Measurements from ENCODE around the gene CRABP1.
"Not testable (repeated sequence)": the region's sequence is repeated elsewhere in the genome, so short reads cannot be mapped to it uniquely, and the experiment has no call there.

CRABP1 gene

DNA sequence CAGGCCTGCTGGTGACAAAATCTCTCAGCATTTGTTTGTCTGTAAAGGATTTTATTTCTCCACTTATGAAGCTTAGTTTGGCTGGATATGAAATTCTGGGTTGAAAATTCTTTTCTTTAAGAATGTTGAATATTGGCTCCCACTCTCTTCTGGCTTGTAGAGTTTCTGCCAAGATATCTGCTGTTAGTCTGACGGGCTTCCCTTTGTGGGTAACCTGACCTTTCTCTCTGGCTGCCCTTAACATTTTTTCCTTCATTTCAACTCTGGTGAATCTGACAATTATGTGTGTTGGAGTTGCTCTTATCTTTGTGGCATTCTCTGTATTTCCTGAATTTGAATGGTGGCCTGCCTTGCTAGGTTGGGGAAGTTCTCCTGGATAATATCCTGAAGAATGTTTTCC lies 40.0 kb downstream of the CRABP1 start:
- not testable (repeated sequence) for DNase-seq

DNA sequence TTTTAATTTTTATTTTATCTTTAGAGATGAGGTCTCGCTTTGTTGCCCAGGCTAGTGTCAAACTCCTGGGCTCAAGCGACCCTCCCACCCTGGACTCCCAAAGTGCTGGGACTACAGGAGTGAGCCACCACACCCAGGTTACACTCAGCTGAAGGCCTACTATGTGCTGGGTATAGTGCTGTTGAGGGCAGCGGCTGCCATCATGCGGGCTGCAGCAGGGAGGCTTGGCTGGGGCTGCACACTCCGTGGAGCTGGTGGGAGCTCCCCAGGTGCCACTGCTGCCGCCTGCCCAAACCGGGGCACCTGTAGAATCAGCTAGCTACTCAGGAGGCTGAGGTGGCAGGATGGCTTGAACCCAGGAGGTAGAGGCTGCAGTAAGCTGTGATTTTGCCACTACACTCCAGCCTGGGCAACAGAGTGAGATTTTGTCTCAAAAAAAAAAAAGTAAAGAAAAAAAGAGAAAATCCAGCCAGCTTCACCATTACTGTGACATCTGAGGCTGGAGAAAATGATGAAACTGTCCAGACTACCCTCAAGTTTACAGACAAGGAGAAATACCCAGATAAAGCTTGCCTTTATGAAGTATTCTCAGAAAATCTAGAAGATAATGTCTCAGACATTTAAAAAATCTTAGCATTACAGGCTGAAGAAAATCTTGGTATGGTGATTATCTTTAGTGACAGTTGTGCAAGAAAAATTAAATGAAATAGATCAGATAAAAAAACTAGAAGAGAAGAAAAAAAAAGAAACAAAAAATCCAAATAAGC lies 42.1 kb downstream of the CRABP1 start:
- DNase-seq: no peak

DNA sequence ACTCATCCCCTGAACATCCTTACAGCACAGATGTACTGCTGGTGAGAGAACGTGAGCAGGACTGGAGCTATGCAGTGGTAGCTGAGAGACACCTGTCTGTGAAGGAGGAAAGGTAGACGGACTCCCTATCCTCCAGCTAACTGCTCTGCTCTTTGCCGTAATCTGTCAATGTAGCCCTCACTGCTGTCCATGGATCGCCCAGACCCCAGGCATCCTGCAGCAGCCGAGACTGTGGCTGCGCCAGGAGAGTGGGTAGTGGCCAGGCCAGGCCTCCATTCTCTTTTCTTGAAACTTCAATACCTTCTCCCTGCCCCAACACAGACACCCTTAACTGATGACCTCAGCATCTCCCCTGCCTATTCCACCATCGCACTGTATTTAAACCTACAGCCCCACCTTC lies 44.5 kb downstream of the CRABP1 start:
- no peak for DNase-seq

DNA sequence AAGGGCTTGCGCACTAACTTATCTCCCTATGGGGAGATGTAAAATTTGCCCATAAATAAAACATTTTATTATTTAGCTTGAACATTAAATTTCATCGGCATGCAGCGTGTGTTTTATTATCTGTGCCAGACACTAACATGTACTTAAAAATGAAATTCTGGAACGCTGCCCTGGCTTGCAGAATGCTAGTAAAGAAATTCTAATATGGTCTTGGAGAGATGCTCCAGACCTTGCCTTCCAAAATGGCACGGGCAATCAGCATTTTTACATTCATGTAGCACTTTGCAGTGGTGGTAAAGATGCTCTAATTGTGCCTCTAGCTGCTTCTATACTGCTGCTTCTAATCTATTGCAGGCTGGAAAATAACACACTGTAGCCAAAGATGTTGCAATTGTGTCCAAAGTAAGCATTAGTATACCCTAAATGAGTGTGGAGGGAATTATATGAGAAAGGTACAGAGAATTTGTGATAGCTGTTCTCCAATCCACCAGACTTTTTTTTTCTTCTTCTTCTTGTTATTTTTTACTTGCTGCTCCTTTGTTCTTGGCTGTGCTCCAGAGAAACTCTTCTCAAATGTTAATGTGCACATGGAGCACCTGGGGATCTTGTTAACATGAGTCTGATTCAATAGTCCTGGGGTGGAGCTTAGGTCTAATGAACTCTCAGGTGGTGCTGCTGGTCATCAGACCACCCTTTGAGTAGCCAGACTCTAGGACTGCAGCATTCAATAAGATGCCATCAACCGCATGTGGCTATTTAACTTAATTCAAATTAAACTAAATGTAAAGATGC lies 47.3 kb downstream of the CRABP1 start:
- no peak for DNase-seq

DNA sequence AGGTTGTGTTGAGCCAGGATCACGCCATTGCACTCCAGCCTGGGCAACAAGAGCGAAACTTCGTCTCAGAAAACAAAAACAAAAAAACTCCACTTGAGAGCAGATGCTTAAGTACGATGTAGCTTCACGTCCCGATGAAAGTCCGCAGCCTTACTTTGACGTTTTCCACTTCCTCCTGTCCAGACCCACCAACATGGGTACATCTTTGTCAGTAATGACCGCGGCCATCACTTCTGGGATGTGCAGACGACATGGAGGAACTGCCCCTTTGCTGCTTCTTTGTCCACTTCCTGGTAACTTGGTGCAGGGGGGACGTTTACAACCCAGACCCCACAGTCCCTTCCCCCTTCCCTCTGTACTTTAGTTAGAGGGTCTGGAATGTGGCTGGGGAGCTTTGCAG lies 48.7 kb downstream of the CRABP1 start:
- DNase-seq: no peak

DNA sequence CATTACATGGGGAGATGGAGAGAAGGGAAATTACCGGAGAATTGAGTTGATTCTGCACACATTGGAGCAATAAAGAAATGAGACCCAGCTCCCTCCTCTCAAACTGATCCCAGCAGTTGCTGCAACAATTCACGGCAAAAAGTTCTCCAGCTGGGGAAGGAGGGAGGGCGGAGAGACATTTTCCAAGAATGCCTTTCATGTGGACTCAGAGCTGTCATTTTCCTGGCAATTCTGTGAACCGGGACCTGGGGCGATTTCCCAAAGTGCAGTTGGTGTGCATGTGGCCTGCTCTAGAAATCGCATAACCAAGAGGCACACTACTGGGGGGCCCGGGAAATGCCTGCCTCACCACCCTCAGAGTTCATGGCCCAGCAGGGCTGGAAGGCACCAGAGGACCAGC lies 49.2 kb downstream of the CRABP1 start:
- DNase-seq: no peak

DNA sequence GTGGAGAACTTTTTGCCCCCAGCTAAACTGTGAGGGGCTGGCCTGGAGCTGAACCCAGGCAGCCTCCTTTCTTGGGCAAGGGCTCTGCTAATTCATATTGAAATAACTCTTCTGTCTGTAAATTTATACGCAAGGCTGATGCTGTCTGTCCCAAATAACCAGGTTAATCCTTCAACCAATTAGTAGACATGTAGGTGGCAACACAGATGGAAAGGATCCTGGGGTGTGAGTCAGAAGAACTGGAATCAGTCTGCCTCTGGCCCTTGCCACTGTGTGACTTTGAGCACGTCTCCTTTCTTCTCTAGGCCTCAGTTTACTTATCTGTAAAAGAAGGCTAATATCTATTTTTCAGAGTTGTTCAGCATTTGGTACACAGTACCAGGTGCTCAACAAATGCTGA lies 49.6 kb downstream of the CRABP1 start:
- DNase-seq: no peak

DNA sequence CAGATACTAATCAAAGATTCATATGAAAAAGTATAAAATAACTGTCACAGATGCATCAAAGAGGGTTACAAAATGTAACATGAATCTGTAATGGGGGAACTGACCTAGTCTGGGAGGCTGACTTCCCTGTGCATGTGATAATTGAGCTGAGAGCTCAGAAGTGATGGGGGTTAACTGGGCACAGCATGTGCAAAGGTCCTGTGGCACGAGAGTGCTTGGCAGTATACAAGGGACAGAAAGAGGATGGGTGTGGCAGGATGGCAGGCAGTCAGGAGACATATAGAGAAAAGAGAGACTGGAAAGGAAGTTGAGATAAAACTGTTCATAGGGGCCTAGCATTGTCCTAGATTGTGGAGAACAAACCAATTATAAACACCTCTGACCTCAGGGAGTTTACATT lies 50.1 kb downstream of the CRABP1 start:
- DNase-seq: no peak

DNA sequence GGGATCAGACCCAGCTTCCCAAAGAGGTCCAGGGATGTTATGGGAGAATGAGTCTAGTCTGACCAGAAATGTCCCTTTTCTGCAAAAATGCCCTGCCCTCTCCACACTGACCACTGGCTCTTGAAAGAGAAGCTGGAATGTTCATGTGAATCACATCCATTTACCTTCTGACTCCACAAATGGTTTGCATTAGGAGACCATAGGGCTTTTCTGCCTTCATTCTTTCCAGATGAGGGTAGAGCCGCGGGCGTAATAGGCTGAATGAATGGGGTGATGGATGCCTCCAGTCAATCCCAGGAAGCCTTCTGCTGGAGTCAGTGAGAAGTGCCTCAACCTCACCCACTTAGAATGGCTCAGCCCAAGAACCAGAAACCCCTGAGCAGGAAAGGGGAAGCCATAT lies 50.7 kb downstream of the CRABP1 start:
- no peak for DNase-seq

DNA sequence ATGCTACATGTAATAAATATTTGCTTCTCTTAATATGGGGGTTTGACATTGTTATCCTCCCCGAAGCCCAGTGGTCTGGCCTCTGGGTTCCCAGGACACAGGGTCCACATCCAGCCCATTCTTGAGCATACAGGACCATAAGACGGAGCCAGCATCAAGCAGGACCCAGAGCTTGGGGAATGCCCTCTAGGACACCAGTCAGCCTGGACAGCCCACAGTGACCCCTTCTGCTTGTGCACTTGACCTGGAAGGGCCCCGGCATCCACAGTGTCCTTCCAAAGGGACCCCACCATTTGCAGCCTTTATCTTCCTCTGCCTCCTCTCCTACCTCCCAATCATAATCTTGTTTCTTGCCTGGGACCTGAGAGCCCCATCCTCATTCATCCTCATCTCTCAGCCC lies 51.6 kb downstream of the CRABP1 start:
- no peak for DNase-seq

DNA sequence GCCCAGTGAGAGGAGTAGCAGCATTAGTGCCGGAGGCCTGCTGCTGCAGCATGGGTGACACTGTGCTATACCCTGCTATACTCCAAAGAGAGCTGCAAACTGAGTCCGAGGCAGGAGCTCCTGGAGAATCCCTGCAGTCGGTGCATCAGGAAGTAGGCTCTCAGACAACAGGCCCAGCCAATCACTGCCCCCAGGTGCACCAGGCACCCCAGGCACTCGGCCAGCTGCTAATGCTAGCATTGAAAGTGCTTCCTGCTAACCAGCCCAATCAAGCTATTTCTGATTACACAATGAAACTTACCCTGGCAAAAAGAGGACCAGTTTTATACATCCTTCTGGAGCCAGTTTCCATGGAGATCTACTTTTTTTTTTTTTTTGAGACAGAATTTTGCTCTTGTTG lies 52.3 kb downstream of the CRABP1 start:
- no peak for DNase-seq

DNA sequence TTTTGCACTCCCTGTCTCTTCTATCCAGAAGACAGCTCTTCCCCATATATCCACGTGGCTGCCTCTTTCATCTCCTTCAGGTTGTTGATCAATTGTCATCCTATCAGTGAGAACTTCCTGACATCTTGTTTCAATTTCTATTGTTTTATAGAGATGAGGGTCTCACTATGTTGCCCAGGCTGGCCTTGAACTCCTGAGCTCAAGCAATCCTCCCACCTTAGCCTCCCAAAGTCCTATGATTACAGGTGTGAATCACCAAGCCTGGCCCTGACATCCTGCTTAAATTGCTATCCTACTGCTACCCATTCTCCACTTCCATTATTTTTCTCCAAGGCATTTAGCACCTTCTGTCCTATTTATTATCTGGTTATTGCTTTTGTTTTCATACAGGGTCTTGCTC lies 53.0 kb downstream of the CRABP1 start:
- no peak for DNase-seq

DNA sequence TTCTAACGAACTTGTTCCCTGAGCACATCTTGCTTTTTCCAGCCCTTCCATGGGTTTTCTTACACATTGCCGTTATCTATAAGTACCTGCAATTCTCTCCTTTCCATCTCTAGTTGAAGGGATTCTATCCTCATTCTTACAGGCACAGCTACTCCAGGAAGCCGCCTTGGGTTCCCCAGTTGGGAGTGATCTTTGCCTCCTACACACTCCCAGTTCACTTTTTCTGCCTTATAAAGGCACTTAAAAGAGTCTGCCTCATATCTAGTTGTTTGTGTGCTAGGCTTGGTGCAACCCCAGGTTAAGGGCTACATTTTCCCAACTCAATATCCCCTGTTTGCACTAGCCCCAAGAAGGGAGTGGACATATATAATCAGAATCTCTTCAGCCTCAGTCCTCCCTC lies 53.9 kb downstream of the CRABP1 start:
- no peak for DNase-seq

DNA sequence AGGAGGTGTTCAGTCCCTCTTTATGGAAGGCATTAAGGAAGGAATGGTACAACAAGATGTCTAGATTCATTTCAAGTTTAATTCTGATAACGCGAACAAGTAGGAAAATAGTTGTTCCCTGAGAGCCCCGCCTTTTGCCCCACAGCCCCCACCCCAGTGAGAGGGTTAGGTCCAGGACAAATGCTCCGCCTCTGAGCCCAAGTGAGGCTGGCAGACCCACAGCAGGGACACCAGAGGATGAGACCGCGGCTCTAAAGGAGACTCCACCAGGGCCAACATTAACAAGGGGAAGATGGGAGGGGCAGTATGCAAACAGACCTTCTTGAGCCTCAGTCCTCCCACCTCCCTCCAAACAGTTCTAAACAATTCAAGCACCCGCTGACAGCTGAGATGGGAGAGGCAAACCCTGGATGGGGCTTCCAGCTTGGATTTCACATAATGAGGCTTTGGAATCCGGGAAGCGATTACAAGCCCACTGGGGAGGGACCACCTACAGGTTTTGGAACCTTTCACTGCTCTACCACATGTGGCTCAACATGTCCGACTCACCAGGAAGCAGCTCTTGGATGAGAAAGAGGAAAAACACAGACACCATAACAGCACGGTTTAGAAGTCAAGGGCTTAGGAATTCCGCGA lies 54.9 kb downstream of the CRABP1 start:
- DNase-seq: no peak

DNA sequence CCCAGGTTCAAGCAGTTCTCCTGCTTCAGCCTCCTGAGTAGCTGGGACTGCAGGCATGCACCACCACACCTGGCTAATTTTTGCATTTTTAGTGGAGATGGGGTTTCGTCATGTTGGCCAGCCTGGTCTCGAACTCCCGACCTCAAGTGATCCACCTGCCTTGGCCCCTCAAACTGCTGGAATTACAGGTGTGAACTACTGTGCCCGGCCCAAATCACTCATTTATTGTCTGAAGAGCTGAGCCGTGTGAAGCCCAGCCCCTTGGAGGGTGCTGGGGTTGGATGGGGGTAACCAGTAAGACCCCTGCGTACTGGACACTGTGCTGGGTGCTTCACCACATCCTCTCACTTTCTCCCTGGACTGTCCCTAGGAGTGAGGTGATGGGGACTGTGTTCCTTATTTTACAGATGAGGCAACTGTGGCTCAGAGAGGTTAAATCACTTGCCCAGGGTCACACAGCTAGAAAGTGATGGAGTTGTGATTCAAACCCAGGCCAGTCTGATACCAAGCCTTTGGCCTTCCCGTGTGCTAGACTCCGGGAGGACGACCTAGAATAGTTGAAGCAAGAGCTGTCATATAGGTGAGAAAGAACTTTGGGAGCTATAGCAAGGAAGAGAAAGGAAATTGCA lies 56.1 kb downstream of the CRABP1 start:
- DNase-seq: no peak

DNA sequence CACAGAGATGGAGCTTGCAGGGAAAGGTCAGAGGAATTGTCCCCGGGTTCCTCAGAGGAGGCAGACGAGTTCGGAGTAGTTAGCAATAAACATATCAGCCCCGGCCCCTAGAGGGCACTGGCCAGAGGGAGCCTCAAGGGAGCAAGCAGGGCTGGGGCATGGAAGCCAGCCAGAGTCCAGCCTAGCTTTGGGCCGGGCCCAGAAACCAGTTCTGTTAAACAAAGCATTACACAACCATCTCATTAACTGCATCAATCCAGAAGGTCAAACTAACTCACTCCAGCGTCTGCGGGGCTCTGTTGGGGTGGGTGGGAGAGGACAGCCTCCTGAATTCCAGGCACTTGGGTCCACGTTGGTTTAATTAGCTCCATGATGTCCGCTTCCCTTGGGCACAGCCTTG lies 56.8 kb downstream of the CRABP1 start:
- no peak for DNase-seq

DNA sequence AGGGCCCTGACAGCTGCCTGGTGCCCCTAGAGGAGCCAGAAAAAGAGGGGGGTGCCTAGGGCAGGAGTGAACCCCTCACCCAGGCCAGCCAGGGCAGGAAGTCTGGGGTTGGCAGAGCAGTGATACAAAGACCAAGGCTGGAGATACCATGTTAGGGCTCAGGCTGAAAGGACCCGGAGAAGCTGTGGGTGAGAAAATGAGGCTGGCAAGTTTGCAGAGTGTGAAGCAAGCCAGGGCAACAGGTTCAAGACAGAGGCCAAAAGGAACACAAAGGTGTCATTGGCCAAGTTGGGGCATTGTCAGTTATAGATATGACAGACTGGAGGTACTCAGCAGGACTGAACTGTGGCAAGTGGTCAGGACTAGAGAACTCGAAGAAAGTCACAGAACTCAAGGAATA lies 57.2 kb downstream of the CRABP1 start:
- DNase-seq: no peak

Data from 8988T (cell line).